ENCODE results near the gene SRGAP1.

GRCh38 chr12:64051057-64051456 lies 206.6 kb downstream of the SRGAP1 start:
- TF ChIP-seq CTCF (IDR thresholded peaks at IDR 0.05) (no peak), POLR2A (IDR thresholded peaks at IDR 0.05) (no peak)

Measured in right lobe of liver (tissue), 4 donors.